T-cell (primary cell): ENCODE measurements around the gene NPTX1. TPM values are rescaled to one million over a fixed set of nuclear protein-coding genes. Genes with fewer than 3 reads are reported as not detected.

Experiments used
- ATAC-seq, 4 experiments: fragments of 200-7000 bp in 3 of 4; fragments of 150-1000 bp in 1 of 4; cut with Tn5 transposase; replicated peaks in 1 of 4; 1 replicate in 3 of 4; 2 replicates in 1 of 4; pipeline ENCODE4 v1.10.0; 2021; ENCODE audit warnings: moderate library complexity in 3 of 4, mild to moderate bottlenecking in 2 of 4, moderate number of reproducible peaks in 1 of 4
- CTCF ChIA-PET, 2 donors: fragments of 300-600 bp; sonication (Branson Sonifier 250); formaldehyde crosslinking; loops; one replicate each; lab custom pipeline; 2022; ENCODE audit warnings: antibody characterized with exemption in 2 of 2; lab: Charles Lee
- POLR2A ChIA-PET, 2 donors: fragments of 300-600 bp; sonication (Branson Sonifier 250); formaldehyde crosslinking; loops; one replicate each; lab custom pipeline; 2022; ENCODE audit warnings: antibody characterized with exemption in 2 of 2; lab: Charles Lee
- DNase-seq, 35 experiments: peaks; one replicate each; pipeline versions ENCODE4 v3.0.0 to v3.0.0-alpha.2; 2013 to 2023
- H3K27ac ChIP-seq: one replicate; pipeline ENCODE4 v1.5.1; 2013; ENCODE audit warnings: low read length
- H3K27me3 ChIP-seq, 2 experiments: replicated peaks in 1 of 2; 1 replicate in 1 of 2; 2 replicates in 1 of 2; pipeline versions ENCODE4 v1.6.1 to v1.7.0; 2013; ENCODE audit warnings: low read length in 1 of 2, mixed read lengths in 1 of 2; ENCODE audit not compliant: control insufficient read depth in 2 of 2, insufficient read depth in 2 of 2; ENCODE audit errors: extremely low read depth in 1 of 2
- H3K36me3 ChIP-seq, 2 donors: 1 replicate in 1 of 2; 2 replicates in 1 of 2; pipeline versions ENCODE4 v1.6.1 to v1.7.0; 2013; ENCODE audit warnings: low read length in 1 of 2; ENCODE audit not compliant: control insufficient read depth in 2 of 2, insufficient read depth in 1 of 2; ENCODE audit errors: extremely low read depth in 1 of 2
- H3K4me1 ChIP-seq, 2 experiments: 1 replicate in 1 of 2; 2 replicates in 1 of 2; pipeline versions ENCODE4 v1.6.1 to v1.7.0; 2013; ENCODE audit warnings: low read length in 2 of 2, mixed read lengths in 1 of 2; ENCODE audit not compliant: insufficient read depth in 2 of 2, control insufficient read depth in 1 of 2; ENCODE audit errors: extremely low read depth in 1 of 2
- H3K4me3 ChIP-seq, 2 donors: 1 replicate in 1 of 2; 2 replicates in 1 of 2; pipeline versions ENCODE4 v1.5.1 to v1.7.0; 2013; ENCODE audit warnings: mild to moderate bottlenecking in 2 of 2, low read length in 1 of 2, moderate library complexity in 1 of 2; ENCODE audit not compliant: control insufficient read depth in 1 of 2; ENCODE audit errors: extremely low read depth in 1 of 2
- H3K9me3 ChIP-seq: 2 replicates; pipeline ENCODE4 v1.7.0; 2013
- H3K27ac Mint-ChIP-seq, 2 donors: one replicate each; pipeline ENCODE4 v1.8.0; 2020 to 2021; ENCODE audit warnings: mild to moderate bottlenecking in 2 of 2, mixed read lengths in 2 of 2
- H3K27me3 Mint-ChIP-seq, 2 donors: one replicate each; pipeline ENCODE4 v1.8.0; 2021 to 2022; ENCODE audit warnings: mixed read lengths in 2 of 2
- H3K36me3 Mint-ChIP-seq: one replicate; pipeline ENCODE4 v1.8.0; 2021; ENCODE audit warnings: mixed read lengths
- H3K4me1 Mint-ChIP-seq, 3 donors: one replicate each; pipeline ENCODE4 v1.8.0; 2020 to 2022; ENCODE audit warnings: mixed read lengths in 3 of 3, mild to moderate bottlenecking in 1 of 3
- H3K4me3 Mint-ChIP-seq, 3 donors: one replicate each; pipeline ENCODE4 v1.8.0; 2020 to 2022; ENCODE audit warnings: mild to moderate bottlenecking in 3 of 3, mixed read lengths in 3 of 3, moderate library complexity in 3 of 3
- H3K9me3 Mint-ChIP-seq, 3 donors: one replicate each; pipeline ENCODE4 v1.8.0; 2020 to 2022; ENCODE audit warnings: mixed read lengths in 3 of 3
- WGBS: methylation state at CpG from one replicate; pipeline ENCODE4 v1.1.5; 2013; ENCODE audit warnings: missing lambda C conversion rate; ENCODE audit not compliant: insufficient coverage; 5-methylcytosine and 5-hydroxymethylcytosine counted together
- total RNA-seq, 35 experiments: library from RNA in 6 of 35; stranded (reverse) in 6 of 35; fragments of 120-200 nt in 1 of 35; gene quantifications; one replicate each; pipeline versions ENCODE4 v1.2.1 to v1.2.4 and lab custom pipeline; 2013 to 2026

NPTX1 gene
- total RNA-seq, 5 donors from 2014 or later (not counting 1 experiment from before 2014, with no cell fraction given): 0.13 to 0.67 (median 0.33) TPM

- peaks cover 14 to 20% of the 10 kb centered on the region in 2 donors for H3K27me3 Mint-ChIP-seq
- no peaks in the 10 kb centered on the region for H3K4me1 Mint-ChIP-seq
- ATAC-seq: no peak
- WGBS: 60% methylated on average over 5 of the region's 8 CpGs
- no peaks in the 10 kb centered on the region for H3K36me3 ChIP-seq
- ChIA-PET CTCF (no interaction called here), POLR2A (no interaction called here)
- H3K4me3 Mint-ChIP-seq: no peak overlapping the region
- H3K27ac Mint-ChIP-seq: no peak overlapping the region
- no peaks in the 10 kb centered on the region for H3K4me1 ChIP-seq
- no peaks in the 10 kb centered on the region for H3K36me3 Mint-ChIP-seq
- no peaks in the 10 kb centered on the region for H3K9me3 Mint-ChIP-seq
- no peaks in the 10 kb centered on the region for H3K9me3 ChIP-seq
- H3K27ac ChIP-seq: no peak overlapping the region
- H3K27me3 ChIP-seq: peaks cover 0 to 60% of the 10 kb centered on the region in 2 experiments
- DNase-seq: no peak
- H3K4me3 ChIP-seq: no peak overlapping the region
These were observed 28.4 kb upstream of the NPTX1 start for GRCh38 chr17:80504686-80505413.

- ATAC-seq (no peak), DNase-seq (no peak)
- H3K27ac Mint-ChIP-seq: no peak overlapping the region
- Histone ChIP-seq H3K27me3 (peaks cover 0 to 64% of the 10 kb centered on the region in 2 experiments), H3K9me3 (no peaks in the 10 kb centered on the region), H3K4me1 (no peaks in the 10 kb centered on the region), H3K27ac (no peak overlapping the region), H3K36me3 (no peaks in the 10 kb centered on the region), H3K4me3 (no peak overlapping the region)
- CTCF ChIA-PET: no interaction called here
- POLR2A ChIA-PET: no interaction called here
- H3K9me3 Mint-ChIP-seq: no peaks in the 10 kb centered on the region
- peaks cover 19 to 23% of the 10 kb centered on the region in 2 donors for H3K27me3 Mint-ChIP-seq
- H3K4me1 Mint-ChIP-seq: no peaks in the 10 kb centered on the region
- no peaks in the 10 kb centered on the region for H3K36me3 Mint-ChIP-seq
- H3K4me3 Mint-ChIP-seq: no peak overlapping the region
These were observed 27.5 kb upstream of the NPTX1 start for GRCh38 chr17:80503921-80504320.

GRCh38 chr17:80503031-80503430, 26.6 kb upstream of the NPTX1 start:
- Mint-ChIP-seq H3K4me3 (no peak overlapping the region), H3K36me3 (no peaks in the 10 kb centered on the region), H3K9me3 (no peaks in the 10 kb centered on the region), H3K27ac (no peak overlapping the region), H3K27me3 (peaks cover 19 to 23% of the 10 kb centered on the region in 2 donors), H3K4me1 (no peaks in the 10 kb centered on the region)
- no peak overlapping the region for H3K4me3 ChIP-seq
- no peaks in the 10 kb centered on the region for H3K4me1 ChIP-seq
- POLR2A ChIA-PET: no interaction called here
- WGBS: 75% methylated on average over 2 of the region's 2 CpGs
- CTCF ChIA-PET: no interaction called here
- no peak for ATAC-seq
- H3K36me3 ChIP-seq: no peaks in the 10 kb centered on the region
- no peak for DNase-seq
- H3K27ac ChIP-seq: no peak overlapping the region
- H3K9me3 ChIP-seq: no peaks in the 10 kb centered on the region
- peaks cover 0 to 69% of the 10 kb centered on the region in 2 experiments for H3K27me3 ChIP-seq

- 80% methylated on average over 1 of the region's 5 CpGs for WGBS
- Mint-ChIP-seq H3K9me3 (no peaks in the 10 kb centered on the region), H3K27ac (no peak overlapping the region)
These were observed 26.1 kb upstream of the NPTX1 start for GRCh38 chr17:80502578-80502877.

GRCh38 chr17:80501741-80502577, 25.6 kb upstream of the NPTX1 start:
- 81% methylated on average over 22 of the region's 24 CpGs for WGBS
- H3K27me3 Mint-ChIP-seq: peaks cover 21 to 24% of the 10 kb centered on the region in 2 donors
- no peak for ATAC-seq
- Histone ChIP-seq H3K36me3 (no peaks in the 10 kb centered on the region), H3K4me1 (peaks cover 0 to 7% of the 10 kb centered on the region in 2 experiments), H3K27me3 (peaks cover 0 to 69% of the 10 kb centered on the region in 2 experiments), H3K9me3 (no peaks in the 10 kb centered on the region), H3K27ac (no peak overlapping the region), H3K4me3 (no peak overlapping the region)
- H3K36me3 Mint-ChIP-seq: no peaks in the 10 kb centered on the region
- CTCF ChIA-PET: no interaction called here
- POLR2A ChIA-PET: no interaction called here
- DNase-seq: no peak
- no peaks in the 10 kb centered on the region for H3K9me3 Mint-ChIP-seq
- H3K4me3 Mint-ChIP-seq: no peak overlapping the region
- peaks cover 6 to 10% (median 7%) of the 10 kb centered on the region in 3 donors for H3K4me1 Mint-ChIP-seq
- H3K27ac Mint-ChIP-seq: no peak overlapping the region

More at GRCh38 chr17:80502578-80502877, 26.1 kb upstream of the NPTX1 start:
- Histone ChIP-seq H3K9me3 (no peaks in the 10 kb centered on the region), H3K27me3 (peaks cover 0 to 71% of the 10 kb centered on the region in 2 experiments), H3K4me1 (peaks cover 0 to under 1% of the 10 kb centered on the region in 2 experiments), H3K36me3 (no peaks in the 10 kb centered on the region), H3K27ac (no peak overlapping the region), H3K4me3 (no peak overlapping the region)
- no peak for DNase-seq
- peaks cover 2 to 4% (median 3%) of the 10 kb centered on the region in 3 donors for H3K4me1 Mint-ChIP-seq
- no peak overlapping the region for H3K4me3 Mint-ChIP-seq
- ChIA-PET POLR2A (no interaction called here), CTCF (no interaction called here)
- peaks cover 19 to 25% of the 10 kb centered on the region in 2 donors for H3K27me3 Mint-ChIP-seq
- H3K36me3 Mint-ChIP-seq: no peaks in the 10 kb centered on the region
- no peak for ATAC-seq

GRCh38 chr17:80499961-80500665, 23.7 kb upstream of the NPTX1 start:
- Mint-ChIP-seq H3K9me3 (no peaks in the 10 kb centered on the region), H3K4me3 (no peak overlapping the region), H3K27me3 (peaks cover 23 to 27% of the 10 kb centered on the region in 2 donors), H3K27ac (no peak overlapping the region), H3K36me3 (no peaks in the 10 kb centered on the region), H3K4me1 (peaks cover 6 to 17% (median 8%) of the 10 kb centered on the region in 3 donors)
- Histone ChIP-seq H3K4me3 (no peak overlapping the region), H3K36me3 (no peaks in the 10 kb centered on the region), H3K27me3 (peaks cover 3 to 64% of the 10 kb centered on the region in 2 experiments), H3K4me1 (peaks cover 0 to 8% of the 10 kb centered on the region in 2 experiments), H3K27ac (no peak overlapping the region), H3K9me3 (no peaks in the 10 kb centered on the region)
- ChIA-PET POLR2A (no interaction called here), CTCF (no interaction called here)
- DNase-seq (no peak), ATAC-seq (no peak)
- WGBS: 72% methylated on average over 20 of the region's 22 CpGs
